Mesothelial cell of epicardium (in vitro differentiated cells): Measurements from ENCODE around the gene KRTAP20-4. TPM values are rescaled to one million over a fixed set of nuclear protein-coding genes. Genes with fewer than 3 reads are reported as not detected.

Experiments
- DNase-seq, 2 experiments: peaks; one replicate each; pipeline ENCODE4 v3.0.0; 2021; ENCODE audit warnings: low spot score in 2 of 2; ENCODE audit not compliant: unreplicated experiment in 2 of 2
- H3K27ac Mint-ChIP-seq: 2 replicates; pipeline ENCODE4 v1.8.0; 2021; ENCODE audit warnings: mixed read lengths
- H3K27me3 Mint-ChIP-seq: 2 replicates; pipeline ENCODE4 v1.8.0; 2021; ENCODE audit warnings: low read depth, mixed read lengths
- H3K36me3 Mint-ChIP-seq: 2 replicates; pipeline ENCODE4 v1.8.0; 2021; ENCODE audit warnings: mixed read lengths
- H3K4me1 Mint-ChIP-seq: 2 replicates; pipeline ENCODE4 v1.8.0; 2021; ENCODE audit warnings: mixed read lengths
- H3K4me3 Mint-ChIP-seq: 2 replicates; pipeline ENCODE4 v1.8.0; 2021; ENCODE audit warnings: mild to moderate bottlenecking, moderate library complexity, mixed read lengths
- H3K9me3 Mint-ChIP-seq: 2 replicates; pipeline ENCODE4 v1.8.0; 2021; ENCODE audit warnings: mixed read lengths
- total RNA-seq: library from RNA; stranded (reverse); gene quantifications from 3 replicates; pipeline ENCODE4 v1.2.1, GENCODE V29; 2021
- TF ChIP-seq, protein P1 (sequence below): fragments of 200-600 bp; sonication (generic); IDR thresholded peaks from one replicate; pipeline ENCODE4 v1.5.0; 2021; ENCODE audit warnings: antibody characterized with exemption; ENCODE audit not compliant: unreplicated experiment

Gene KRTAP20-4
- total RNA-seq, 1 donor from 2014 or later: not detected

DNA sequence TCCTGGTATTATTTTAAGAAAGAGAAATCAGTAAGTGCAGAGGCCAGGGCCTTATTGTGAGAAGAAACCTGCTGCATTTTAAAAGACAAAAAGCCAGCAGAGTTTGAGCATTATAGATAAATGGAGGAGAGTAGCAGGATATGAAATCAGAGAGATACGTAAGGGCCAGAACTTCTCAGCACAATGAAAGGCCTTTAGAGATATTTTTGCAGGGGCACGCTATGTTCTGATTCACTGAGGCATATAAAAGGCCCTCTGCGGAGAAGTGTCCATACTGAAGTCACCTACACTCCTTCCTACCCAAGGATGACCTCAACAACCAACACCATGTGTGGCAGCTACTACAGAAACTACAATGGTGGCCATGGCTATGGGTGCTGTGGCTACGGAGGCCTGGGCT lies 28.3 kb upstream of the KRTAP20-4 start, which contains the start of gene KRTAP6-3:
TSS of gene KRTAP6-3 (plus strand) at position 301 of the 400 bp plus-strand sequence. CDS start at position 307, 6 bp downstream.
- no peak for DNase-seq
- H3K4me1 Mint-ChIP-seq: no peaks in the 10 kb centered on the region
- peaks cover 39% of the 10 kb centered on the region for H3K9me3 Mint-ChIP-seq
- H3K4me3 Mint-ChIP-seq: no peak within 1 kb of the TSS
- H3K27ac Mint-ChIP-seq: no peak within 1 kb of the TSS
- no peaks in the 10 kb centered on the region for H3K27me3 Mint-ChIP-seq
- H3K36me3 Mint-ChIP-seq: no peaks in the 10 kb centered on the region
- TF ChIP-seq, protein P1, sequence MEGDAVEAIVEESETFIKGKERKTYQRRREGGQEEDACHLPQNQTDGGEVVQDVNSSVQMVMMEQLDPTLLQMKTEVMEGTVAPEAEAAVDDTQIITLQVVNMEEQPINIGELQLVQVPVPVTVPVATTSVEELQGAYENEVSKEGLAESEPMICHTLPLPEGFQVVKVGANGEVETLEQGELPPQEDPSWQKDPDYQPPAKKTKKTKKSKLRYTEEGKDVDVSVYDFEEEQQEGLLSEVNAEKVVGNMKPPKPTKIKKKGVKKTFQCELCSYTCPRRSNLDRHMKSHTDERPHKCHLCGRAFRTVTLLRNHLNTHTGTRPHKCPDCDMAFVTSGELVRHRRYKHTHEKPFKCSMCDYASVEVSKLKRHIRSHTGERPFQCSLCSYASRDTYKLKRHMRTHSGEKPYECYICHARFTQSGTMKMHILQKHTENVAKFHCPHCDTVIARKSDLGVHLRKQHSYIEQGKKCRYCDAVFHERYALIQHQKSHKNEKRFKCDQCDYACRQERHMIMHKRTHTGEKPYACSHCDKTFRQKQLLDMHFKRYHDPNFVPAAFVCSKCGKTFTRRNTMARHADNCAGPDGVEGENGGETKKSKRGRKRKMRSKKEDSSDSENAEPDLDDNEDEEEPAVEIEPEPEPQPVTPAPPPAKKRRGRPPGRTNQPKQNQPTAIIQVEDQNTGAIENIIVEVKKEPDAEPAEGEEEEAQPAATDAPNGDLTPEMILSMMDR: no peak

DNA sequence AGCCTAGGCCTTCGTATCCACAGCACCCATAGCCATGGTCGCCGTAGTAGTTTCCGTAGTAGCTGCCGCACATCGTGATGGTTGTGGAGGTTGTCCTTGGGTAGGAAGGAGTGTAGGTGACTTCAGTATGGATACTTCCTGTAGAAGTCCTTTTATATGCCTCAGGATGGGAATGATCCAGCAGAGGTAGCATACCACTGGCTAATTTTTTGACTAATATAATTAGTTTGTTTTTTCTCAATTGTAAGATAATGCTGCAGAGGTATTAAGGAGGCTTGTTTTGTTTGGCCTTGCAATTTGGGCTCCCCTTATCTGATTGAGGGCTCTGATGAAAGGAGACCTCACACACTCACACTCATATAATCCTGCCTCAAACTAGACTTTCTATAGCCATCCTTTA lies 21.6 kb upstream of the KRTAP20-4 start, which contains the start of gene KRTAP6-2:
TSS of gene KRTAP6-2 (minus strand) at position 101 of the 400 bp plus-strand sequence. CDS start at position 73, 28 bp downstream.
- H3K4me3 Mint-ChIP-seq: no peak within 1 kb of the TSS
- no peak within 1 kb of the TSS for H3K27ac Mint-ChIP-seq
- H3K27me3 Mint-ChIP-seq: no peaks in the 10 kb centered on the region
- peaks cover 62% of the 10 kb centered on the region for H3K9me3 Mint-ChIP-seq
- no peak for DNase-seq
- H3K4me1 Mint-ChIP-seq: no peaks in the 10 kb centered on the region
- H3K36me3 Mint-ChIP-seq: no peaks in the 10 kb centered on the region
- TF ChIP-seq, protein P1: no peak

GRCh38 chr21:30600787-30601186 lies 19.6 kb upstream of the KRTAP20-4 start, which contains the start of gene KRTAP22-1:
TSS of gene KRTAP22-1 (plus strand) at chr21:30601087.
- TF ChIP-seq, protein P1: no peak
- Mint-ChIP-seq H3K27ac (no peak within 1 kb of the TSS), H3K27me3 (no peaks in the 10 kb centered on the region), H3K36me3 (no peaks in the 10 kb centered on the region), H3K9me3 (peaks cover 53% of the 10 kb centered on the region), H3K4me1 (no peaks in the 10 kb centered on the region), H3K4me3 (no peak within 1 kb of the TSS)
- no peak for DNase-seq

DNA sequence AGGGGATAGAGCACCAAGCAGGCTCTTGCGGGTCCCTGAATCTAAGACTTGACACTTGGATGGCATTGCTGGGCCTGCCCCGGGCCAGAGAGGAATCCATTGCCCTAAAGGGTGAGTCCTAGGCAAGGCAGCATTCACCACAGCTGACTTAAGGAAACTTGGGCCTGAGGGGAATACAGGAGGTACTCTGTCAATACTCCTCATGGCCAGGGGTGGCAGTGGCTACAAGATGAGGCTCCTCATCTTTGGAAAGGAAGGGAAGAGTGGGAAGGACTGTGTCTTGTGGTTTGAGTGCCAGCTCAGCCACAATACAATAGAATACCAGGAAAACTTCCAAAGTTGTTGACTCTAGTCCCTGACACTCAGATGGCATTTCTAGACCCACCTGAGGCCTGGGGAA lies 14.5 kb upstream of the KRTAP20-4 start:
- Mint-ChIP-seq H3K9me3 (peaks cover 56% of the 10 kb centered on the region), H3K27ac (no peak overlapping the region), H3K27me3 (no peaks in the 10 kb centered on the region), H3K4me3 (no peak overlapping the region), H3K4me1 (no peaks in the 10 kb centered on the region), H3K36me3 (no peaks in the 10 kb centered on the region)
- TF ChIP-seq, protein P1: no peak
- no peak for DNase-seq

GRCh38 chr21:30612132-30612531 lies 8.3 kb upstream of the KRTAP20-4 start:
- TF ChIP-seq, protein P1: no peak
- no peaks in the 10 kb centered on the region for H3K4me1 Mint-ChIP-seq
- H3K4me3 Mint-ChIP-seq: no peak overlapping the region
- no peak for DNase-seq
- no peak overlapping the region for H3K27ac Mint-ChIP-seq
- peaks cover 64% of the 10 kb centered on the region for H3K9me3 Mint-ChIP-seq
- no peaks in the 10 kb centered on the region for H3K36me3 Mint-ChIP-seq
- no peaks in the 10 kb centered on the region for H3K27me3 Mint-ChIP-seq

DNA sequence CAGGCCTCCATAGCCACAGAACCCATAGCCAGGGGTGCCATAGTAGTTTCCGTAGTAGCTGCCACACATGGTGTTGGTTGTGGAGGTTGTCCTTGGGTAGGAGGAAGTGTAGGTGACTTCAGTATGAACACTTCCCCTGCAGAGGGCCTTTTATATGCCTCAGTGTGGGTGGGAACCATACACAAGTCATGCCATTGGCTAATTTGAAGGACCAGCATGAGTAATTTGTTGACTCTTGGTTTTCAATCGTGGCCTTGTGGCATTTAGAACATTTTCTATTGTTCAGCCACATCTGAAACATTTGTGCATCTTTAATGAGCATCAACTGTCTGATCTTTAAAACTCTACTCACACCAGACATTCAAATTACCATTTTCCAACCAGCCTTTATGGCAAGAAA lies 6.6 kb upstream of the KRTAP20-4 start, which contains the start of gene KRTAP6-1:
TSS of gene KRTAP6-1 (minus strand) at position 95 of the 400 bp plus-strand sequence. CDS start at position 69, 26 bp downstream.
- peaks cover 62% of the 10 kb centered on the region for H3K9me3 Mint-ChIP-seq
- no peak within 1 kb of the TSS for H3K4me3 Mint-ChIP-seq
- H3K27ac Mint-ChIP-seq: no peak within 1 kb of the TSS
- H3K27me3 Mint-ChIP-seq: no peaks in the 10 kb centered on the region
- DNase-seq: no peak
- H3K4me1 Mint-ChIP-seq: no peaks in the 10 kb centered on the region
- H3K36me3 Mint-ChIP-seq: no peaks in the 10 kb centered on the region
- TF ChIP-seq, protein P1: no peak
